SHP77 (cell line): ENCODE results near the gene ASXL2.
"Not testable (repeated sequence)": the region's sequence is repeated elsewhere in the genome, so short reads cannot be mapped to it uniquely, and the experiment has no call there.

Experiments used
- DNase-seq, 2 experiments: peaks; one replicate each; lab custom pipeline; 2025; lab: John Stamatoyannopoulos, UW

The ASXL2 gene

DNA sequence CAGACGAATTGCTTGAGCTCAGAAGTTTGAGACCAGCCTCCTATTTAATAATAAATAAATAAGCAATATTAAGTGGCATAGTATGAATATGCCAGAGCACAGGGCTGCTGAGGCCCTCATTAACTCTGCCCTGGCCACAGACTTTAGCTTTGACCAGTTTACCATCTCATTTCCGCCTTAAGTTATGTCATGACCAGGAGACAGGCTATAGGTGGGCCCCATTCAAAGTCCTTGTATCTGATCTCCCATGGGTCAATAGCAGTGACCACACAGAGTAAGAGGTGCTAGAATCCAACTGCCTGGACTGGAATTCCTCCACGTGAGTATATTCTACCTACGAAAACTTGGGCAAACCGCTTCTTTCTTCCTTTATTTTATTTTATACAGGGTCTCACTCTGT, 13.4 kb upstream of the ASXL2 start:
- no peak for DNase-seq

DNA sequence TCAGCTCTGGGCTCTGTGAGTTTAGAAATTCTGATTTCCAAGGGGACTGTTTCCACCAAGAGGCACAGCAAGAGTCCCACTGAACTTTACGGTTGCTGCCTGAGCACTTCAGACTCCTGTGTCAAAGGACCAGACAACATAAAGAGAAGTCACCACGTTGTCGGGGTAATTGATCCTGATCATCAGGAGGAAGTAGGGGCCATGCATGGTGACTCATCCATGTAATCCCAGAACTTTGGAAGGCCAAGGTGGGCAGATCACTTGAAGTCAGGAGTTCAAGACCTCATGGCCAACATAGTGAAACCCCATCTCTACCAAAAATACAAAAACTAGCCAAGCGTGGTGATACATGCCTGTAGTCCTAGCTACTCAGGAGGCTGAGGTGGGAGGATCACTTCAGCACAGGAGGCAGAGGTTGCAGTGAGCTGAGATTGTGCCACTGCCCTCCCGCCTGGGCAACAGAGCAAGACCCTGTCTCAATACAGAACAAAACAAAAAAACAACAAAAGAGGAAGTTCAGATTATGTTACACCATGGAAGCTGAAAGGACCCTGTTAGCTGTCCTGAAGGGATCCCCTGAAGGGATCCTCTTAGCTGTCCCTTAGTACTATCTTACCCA, 9.4 kb upstream of the ASXL2 start:
- DNase-seq = no peak

DNA sequence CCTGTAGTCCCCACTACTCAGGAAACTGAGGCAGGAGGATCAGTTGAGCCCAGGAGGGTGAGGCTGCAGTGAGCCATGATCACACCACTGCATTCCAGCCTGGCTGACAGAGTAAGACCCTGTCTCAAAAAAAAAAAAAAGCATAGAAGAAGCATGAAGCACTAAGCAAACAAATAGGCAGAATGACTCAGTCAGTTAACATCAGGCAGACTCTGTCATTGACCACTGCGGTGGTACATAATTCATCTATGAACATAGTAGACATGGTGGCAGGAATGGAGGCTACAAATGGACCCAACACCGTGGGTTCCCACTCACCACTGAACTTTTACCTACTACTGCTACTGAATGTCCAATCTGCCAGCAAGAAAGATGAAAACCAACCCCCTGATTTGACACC, 7.6 kb upstream of the ASXL2 start:
- DNase-seq = no peak

DNA sequence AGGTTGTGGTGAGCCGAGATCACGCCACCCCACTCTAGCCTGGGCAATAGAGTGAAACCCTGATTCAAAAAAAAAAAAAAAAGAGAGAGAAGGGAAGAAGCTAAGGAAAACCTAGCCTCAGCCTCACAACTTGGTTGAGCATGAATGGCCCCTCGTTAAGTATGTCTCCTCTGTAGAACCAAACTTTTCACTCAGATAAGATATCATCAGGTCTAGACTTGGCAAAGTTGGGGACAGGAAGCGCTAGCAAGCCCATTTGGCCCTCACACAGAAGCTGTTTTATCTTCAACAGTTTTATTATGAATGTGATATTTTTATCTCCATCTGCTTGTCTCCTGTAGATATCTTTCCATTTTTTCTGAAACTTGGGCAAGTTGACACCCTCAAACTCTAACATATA, 3.5 kb upstream of the ASXL2 start:
- no peak for DNase-seq

DNA sequence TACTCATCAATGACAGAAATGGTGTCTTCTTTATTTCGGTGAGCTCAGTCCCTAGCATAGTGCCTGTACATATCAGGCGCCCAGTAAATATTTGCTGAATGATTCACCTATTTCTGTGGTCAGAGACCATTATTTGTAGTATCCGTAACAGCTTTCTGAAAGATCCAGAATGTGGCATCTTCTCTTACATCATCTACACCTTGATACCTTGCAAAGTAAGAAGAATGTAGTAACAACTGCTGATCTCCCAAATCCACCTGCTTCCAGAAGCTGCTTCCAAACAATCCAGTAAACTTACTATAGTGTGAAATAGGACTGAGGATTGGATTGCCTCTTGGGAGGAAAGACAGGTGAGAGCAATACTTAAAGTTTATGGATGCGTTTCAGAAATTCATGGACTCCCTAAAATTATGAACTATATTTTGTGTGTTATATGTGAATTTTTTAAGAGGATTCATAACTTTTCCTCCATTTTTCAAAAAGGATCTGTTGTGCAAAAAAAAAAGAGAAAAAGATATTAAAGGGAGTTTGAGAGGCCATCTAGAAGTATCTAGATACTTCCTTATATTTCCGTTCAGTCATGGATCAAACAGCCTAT, 945 bp upstream of the ASXL2 start:
- peak; percentile 17 to 18 for DNase-seq

DNA sequence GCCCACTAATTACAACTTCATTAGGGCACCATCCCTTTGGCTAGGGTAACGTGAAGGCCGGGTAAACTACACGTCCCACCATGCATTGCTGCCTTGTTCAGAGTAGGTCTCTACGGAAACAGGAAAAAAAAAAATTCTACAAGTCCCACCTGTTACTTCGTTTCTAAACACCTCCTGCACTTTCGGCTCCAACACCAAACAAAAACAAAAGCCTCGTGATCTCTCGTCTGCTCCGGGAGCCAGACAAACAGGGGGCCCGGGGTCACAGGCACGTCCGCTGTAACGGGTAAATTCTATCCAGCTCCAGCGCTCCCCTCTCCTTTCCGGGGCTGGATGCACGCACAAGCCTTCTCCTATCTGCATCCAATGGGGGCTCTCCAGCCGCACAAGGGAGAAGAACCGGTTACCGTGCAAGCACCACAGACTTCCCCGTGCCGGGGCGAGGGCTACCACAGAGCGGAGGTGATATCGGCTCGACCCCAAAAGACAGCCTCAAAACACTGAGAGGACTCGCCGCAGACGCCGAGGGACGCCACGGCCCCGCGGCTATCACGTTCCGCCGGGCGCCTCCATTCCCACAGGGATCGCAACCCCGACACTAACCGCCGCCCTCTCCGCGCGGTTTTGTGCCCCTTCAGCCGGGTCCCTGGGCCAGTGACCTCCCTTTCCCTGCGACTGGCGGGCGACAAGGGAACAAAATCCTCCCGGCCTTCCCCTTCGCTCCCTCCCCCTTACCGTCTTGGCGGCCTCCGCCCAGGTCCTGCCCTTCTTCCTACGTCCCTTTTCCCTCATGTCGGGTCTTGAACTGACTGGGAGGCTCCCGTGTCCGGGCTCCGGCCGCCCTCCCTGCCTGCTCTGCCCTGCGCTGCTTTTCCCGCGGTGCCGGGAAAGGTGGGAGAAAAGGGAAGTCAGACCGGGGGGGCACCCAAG, 591 bp downstream of the ASXL2 start:
- DNase-seq = peak; percentile 15 to 50

DNA sequence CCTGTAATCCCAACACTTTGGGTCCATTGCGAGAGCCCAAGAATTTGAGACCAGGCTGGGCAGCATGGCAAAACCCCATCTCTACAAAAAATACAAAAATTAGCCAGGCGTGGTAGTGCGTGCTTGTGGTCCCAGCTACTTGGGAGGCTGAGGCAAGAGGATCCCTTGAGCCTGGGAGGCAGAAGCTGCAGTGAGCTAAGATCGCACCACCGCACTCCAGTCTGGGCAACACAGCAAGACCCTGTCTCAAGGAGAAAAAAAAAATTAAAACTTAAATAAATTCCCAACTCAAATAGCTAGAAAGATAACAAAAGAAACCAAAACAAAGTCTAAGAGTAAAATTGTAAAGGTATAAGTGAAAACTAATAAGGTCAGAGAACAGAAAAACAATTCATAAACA, 6.2 kb downstream of the ASXL2 start:
- no peak for DNase-seq

DNA sequence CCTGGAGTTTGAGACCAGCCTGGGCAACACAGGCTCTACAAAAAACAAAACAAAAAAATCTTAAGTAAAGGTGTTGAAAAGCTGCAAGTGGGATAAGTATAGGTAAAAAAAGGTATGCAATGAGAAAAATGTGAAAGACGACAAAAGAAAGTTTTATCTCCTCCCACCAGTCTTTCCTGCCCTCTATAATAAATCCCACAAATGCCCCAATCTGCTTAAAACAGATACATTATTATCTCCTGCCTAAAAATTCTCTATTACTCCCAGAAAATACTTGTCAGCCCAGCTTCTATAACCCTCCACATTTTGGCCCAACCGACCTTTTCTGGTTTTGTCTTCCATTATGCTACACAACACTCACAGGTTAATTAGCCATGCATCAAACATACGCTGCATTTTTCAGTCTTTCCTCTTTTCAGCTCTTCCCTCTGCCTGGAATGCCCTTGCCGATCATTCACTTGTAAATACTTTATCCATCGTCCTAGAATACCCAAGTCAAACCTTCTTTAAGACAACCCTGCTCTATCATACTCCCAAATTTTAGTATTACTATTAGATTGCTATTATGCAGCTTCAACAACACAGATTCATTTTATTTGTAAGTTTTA, 10.8 kb downstream of the ASXL2 start:
- DNase-seq = no peak

DNA sequence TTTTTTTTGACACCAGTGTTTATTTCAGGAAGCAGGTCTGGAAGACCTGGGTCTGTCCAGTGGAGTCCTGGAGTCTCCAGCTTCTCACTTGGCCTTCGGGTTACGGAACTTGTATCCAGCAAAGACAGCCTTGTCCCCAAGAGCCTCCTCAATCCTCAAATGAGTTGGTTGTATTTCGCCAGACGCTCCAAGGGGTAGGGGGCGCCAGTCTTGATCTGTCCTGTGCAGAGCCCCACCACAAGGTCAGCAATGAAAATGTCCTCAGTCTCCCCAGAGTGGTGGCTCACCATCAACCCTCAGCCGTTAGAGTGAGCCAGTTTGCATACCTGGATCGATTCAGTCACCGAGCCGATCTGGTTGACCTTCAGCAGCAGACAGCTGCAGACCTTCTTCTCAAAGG, 21.9 kb downstream of the ASXL2 start:
- no peak for DNase-seq

DNA sequence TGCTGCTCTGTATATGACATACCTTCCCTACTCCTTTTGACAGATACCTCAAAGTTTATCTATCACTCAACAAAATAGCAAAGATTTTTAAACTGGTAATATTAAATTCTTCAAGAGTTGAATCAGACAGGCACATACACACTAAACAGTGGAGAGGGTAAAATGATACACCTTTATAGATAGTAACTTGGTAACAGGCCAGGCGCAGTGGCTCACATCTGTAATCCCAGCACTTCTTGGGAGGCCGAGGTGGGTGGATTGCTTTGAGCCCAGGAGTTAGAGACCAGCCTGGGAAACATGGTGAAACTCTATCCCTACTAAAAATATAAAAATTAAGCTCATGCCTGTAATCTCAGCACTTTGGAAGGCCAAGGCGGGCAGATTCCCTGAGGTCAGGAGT, 23.2 kb downstream of the ASXL2 start:
- no peak for DNase-seq

DNA sequence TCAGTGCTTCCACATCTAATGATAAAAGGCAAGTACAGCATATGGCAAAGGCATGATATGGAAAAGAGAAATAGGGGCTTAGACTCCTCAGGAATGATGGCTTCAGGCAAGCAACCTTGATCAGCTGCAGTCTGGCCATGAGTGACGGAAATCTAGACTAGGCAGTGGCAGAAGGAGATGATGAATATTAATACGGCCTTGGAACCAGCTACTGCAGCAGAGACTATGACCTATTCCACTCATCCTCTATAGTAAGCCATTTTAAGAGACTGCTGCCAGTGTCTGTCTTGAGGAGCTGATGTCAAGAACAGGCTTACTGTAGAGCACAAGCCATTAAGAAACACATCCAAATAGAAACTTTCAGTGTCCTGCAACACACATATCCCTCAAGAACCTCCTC, 23.7 kb downstream of the ASXL2 start:
- no peak for DNase-seq

DNA sequence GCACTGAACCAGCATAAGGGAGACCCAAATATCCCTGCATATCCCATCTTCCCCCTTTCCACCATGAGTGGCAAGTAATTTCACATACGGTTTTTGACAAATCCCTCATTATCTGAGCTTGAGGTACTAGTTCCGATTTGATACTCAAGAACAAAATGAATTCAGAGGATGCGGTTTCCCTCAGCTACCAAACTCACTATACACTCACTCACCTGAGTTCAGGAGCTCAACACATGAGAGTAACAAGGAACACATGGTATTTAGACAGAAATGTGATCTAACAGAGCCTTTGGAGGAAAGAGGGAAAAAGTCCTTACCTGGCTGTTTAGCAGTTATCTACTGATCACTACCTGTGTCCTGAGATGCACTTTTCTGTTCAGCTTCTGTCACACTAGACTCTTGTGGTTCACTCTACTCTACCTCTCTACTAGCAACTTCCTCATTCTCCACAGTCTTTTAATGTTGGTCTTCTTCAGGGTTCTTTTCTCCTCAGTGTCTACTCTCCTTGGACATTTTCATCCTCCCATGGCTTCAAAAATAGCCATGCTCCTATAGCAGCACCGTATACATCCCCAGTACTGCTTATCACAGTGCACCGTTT, 25.1 kb downstream of the ASXL2 start:
- DNase-seq = no peak

DNA sequence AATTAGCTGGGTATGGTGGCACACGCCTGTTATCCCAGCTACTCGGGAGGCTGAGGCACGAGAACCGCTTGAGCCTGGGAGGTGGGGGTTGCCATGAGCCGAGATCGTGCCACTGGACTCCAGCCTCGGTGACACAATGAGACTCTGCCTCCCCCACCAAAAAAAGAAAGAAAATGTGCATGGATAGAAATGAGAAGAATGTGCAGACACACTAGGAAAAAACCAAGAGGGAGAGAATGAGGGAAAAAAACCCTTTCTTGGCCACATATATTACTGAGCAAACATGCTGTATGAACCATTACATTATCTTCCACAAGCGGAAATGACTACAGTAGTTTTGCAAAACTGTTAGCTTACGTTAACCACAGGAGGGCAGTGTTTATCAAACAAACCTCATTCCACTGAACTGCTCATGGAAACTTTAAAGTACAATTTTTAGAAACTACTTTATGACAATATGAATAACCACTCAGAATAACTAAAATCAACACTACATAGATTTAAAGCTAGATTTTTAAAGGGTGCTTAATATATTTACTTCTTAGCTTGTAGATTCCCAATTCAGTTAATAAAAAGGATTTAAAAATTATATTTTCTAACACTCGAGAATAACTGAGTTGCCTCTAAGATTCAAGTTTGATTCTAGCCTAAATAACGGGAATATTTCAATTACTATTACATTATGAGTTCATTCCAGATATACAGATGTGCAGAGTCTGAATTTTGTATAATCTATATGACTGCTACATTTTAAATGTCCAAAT, 26.4 kb downstream of the ASXL2 start:
- peak; percentile 16 to 45 for DNase-seq

DNA sequence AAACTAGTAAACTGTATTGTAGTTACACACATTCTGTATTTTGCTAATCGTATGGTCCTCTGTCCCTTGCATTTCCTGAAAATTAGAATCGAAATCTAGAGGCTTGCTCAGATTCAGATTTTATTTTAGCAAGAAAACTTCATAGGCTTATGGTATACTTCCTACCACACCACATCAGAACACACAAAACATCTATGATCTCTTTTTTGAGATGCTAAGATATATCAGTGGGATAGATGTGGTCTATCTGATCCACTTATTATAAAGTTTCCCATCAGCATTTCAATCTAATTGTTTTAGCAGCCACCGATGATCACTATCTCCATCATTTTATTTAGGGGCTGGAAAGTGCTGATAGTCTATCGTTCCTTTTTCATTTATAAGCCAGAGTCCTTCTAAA, 27.9 kb downstream of the ASXL2 start:
- not testable (repeated sequence) for DNase-seq

DNA sequence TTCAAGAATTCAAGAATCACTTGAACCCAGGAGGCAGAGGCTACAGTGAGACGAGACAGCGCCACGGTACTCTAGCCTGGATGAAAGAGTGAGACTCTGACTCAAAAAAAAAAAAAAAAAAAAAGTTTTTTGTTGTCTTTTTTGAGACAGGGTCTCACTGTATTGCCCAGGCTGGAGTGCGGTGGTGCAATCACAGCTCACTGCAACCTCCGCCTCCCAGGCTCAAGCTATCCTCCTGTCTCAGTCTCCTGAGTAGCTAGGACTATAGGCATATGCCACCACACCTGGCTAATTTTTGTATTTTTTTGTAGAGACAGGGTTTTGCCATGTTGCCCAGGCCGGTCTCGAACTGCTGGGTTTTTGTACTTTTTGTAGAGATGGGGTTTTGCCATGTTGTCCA, 28.9 kb downstream of the ASXL2 start:
- not testable (repeated sequence) for DNase-seq

DNA sequence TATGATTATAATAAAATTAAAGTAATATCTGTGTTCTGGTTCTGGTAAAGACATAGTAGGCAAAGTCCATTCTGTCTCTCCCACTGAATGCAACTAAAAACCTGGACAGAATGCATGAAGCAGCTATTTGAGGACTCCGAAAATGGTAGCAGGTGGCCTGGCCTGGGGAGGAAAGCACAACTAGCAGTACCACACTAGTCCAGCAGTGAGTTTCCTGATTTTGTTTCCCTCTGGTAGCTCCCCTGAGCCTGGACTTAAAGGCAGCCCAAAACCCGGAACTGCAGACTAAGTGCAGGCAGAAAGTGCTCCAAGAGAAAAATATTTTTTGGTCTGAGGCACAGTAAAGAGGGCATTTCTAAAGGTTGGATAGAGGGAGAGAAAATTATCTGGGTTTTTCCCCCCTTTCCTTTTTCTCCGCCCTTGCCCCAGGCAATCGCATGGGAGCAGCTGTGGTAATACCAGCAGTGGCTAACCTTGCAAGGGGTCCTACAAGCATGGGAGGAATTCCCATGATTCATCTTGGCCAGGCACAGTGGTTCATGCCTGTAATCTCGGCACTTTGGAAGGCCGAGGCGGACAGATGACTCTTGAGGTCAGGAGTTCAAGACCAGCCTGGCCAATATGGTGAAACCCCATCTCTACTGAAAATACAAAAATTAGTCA, 32.3 kb downstream of the ASXL2 start:
- no peak for DNase-seq

DNA sequence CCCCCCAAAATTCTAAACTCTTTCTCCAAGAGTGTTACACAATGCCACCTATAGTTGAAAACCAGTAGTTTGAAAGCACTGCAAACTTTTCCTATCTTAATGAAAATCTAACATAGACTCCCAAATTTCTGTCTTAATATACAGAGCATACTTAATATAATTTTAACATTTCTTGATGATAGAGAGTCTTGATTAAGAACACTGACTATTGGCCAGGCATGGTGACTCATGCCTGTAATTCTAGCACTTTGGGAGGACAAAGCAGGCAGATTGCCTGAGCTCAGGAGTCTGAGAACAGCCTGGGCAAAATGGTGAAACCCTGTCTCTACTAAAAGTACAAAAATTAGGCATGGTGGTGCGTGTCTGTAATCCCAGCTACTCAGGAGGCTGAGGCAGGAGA, 34.2 kb downstream of the ASXL2 start:
- no peak for DNase-seq

DNA sequence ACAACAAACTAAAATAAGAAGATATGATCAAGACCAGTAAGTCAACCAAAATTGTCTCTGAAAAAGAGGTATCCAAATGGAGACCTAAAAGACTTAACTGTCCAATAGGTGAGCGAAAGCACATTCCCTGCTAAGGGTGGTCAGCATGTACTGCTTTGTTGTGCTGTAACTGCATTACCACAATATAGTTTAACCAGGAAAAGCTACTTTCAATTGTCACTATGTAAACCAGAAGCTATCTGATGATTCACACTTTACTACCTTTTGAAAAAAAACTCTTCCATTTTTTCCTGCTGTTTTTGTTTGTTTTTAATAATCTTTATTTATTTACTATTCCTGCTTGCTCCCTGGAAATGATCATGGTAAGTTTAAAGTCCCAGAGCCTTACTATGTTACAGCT, 36.1 kb downstream of the ASXL2 start:
- no peak for DNase-seq

DNA sequence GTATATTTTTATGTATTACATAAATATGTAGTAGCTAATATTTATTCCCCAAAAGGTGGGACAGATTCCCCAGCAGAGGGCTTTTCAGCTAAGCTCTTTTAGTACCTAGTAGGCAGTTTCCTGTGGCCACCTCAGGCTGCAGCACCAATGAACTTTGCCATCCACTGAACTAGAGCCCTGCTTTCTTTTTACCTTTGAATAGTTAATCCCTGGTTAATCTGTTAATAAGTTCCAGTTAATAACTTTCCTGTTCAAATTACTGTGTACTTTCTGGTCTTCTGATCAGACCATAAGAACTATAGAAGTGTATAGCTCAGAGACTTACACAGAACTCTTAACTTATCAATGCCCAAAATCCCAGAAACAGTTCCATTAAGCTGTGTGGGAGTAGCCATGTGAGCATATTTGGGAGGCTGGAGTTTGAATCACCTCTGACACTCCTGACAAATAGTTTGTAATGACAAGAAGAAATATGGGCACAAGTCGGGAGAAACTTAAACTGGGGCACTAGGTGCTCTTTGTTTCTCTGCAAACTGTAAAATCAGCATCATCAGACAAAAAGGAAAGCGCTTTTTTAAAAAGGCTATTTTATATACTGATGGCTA, 40.0 kb downstream of the ASXL2 start:
- DNase-seq = no peak

DNA sequence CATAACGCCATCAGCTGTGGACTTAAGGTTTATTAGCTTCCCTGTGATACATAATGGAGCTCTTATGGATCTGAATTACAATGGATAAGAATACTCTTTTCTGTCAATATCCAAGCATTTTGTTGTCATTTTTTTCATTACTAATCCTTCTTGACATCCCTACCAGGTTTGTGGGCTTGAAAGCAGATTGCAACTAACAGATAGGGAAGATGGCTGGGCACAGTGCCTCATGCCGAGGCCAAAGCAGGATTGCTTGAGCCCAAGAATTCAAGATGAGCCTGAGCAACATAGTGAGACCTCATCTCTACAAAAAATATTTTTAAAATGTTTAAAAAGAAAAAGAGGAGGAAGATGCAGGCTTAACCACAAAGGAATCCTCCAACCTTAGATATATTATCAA, 42.4 kb downstream of the ASXL2 start:
- no peak for DNase-seq

DNA sequence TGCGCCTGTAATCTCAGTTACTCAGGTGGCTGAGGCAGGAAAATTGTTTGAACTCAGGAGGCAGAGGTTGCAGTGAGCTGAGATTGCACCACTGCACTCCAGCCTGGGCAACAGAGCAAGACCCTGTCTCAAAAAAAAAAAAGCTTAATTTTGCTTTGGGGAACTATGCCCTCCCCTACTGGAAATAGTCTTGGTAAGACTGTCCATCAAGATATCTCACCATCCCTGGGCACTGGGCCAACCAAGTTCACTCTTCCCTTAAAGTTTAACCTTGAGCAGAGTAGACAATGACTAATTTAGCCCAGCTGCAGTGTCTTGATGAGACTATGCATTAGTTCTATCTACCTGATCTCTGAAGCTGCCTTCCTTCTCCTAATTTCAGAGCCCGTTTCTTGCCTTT, 44.7 kb downstream of the ASXL2 start:
- DNase-seq = no peak
